ENCODE results near the gene AUTS2. TPM values are rescaled to one million over a fixed set of nuclear protein-coding genes. Genes with fewer than 3 reads are reported as not detected.

Gene AUTS2
- polyA plus RNA-seq, 1 donor (not counting 4 experiments of a cell fraction or from before 2014, with no cell fraction given) = 4.7 TPM

DNA sequence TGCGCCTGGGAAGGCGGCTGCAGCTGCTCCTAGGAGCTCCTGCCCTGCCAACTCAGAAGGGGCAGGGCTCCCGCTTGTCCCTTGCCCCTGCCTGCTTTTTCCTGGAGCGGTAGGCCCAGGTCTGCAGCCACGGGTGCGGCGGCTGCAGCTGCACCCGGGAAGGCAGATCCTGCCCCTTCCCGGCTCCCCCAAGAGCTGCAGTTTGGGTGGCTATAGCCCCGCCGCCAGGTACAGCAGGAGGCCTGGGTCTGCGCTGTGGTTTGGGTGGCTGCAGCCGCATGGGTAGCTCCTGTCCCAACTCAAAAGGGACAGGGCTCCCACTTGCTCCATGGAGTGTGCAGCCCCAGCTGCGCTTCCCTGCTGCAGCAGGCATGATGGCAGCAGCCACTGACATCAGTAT, 6.5 kb upstream of the AUTS2 start:
- no peaks in the 10 kb centered on the region for H4K20me1 ChIP-seq (ENCODE audit: control insufficient read depth, extremely low read depth, insufficient read depth, low read length)
- DNase-seq (ENCODE audit: low read depth, low spot score) (no peak), FAIRE-seq (no peak)
- H3K4me1 ChIP-seq (ENCODE audit: control insufficient read depth, extremely low read depth, insufficient read depth, low read length) = no peaks in the 10 kb centered on the region
- H3K27ac ChIP-seq (ENCODE audit: control insufficient read depth, insufficient read depth, low read length) = no peak overlapping the region
- H3K27me3 ChIP-seq (ENCODE audit: control insufficient read depth, extremely low read depth, insufficient read depth, low read length) = peaks cover 9% of the 10 kb centered on the region
- H3K9ac ChIP-seq (ENCODE audit: control insufficient read depth, extremely low read depth, insufficient read depth, low read length) = no peak overlapping the region
- H2AFZ ChIP-seq (ENCODE audit: control insufficient read depth, low read length) = no peak overlapping the region
- H3K36me3 ChIP-seq (ENCODE audit: control insufficient read depth in 2 of 2, extremely low read depth in 1 of 2, insufficient read depth in 2 of 2, low read length in 2 of 2) = no peaks in the 10 kb centered on the region
- H3K9me3 ChIP-seq (ENCODE audit: control insufficient read depth, low read depth, low read length) = no peaks in the 10 kb centered on the region
- no peaks in the 10 kb centered on the region for H3K9me1 ChIP-seq (ENCODE audit: control insufficient read depth, extremely low read depth, insufficient read depth, low read length)
- no peaks in the 10 kb centered on the region for H3K79me2 ChIP-seq (ENCODE audit: control insufficient read depth, insufficient read depth, low read length)
- H3K4me3 ChIP-seq (ENCODE audit: control insufficient read depth in 2 of 3, extremely low read depth in 1 of 3, insufficient read depth in 2 of 3, low read depth in 1 of 3, low read length in 3 of 3) = no peak overlapping the region
- TF ChIP-seq EZH2 (IDR thresholded peaks at IDR 0.05; ENCODE audit: low read length) (no peak), CTCF (optimal IDR thresholded peaks at IDR 0.05 in 1 of 3, IDR thresholded peaks at IDR 0.05 in 1 of 3, conservative IDR thresholded peaks at IDR 0.05 in 1 of 3; ENCODE audit: extremely low read depth in 1 of 3, insufficient read depth in 2 of 3, low read length in 3 of 3) (no peak)
- no peak overlapping the region for H3K4me2 ChIP-seq (ENCODE audit: control insufficient read depth, extremely low read depth, insufficient read depth, low read depth, low read length)
- dilution Hi-C loops (cut with MboI; ENCODE audit: extremely low pct_ligation_motif_present, low sequenced_read_pairs) = no loop called here

GRCh38 chr7:69593511-69593910, 4.8 kb upstream of the AUTS2 start:
- no peaks in the 10 kb centered on the region for H3K9me3 ChIP-seq (ENCODE audit: control insufficient read depth, low read depth, low read length)
- no peak overlapping the region for H2AFZ ChIP-seq (ENCODE audit: control insufficient read depth, low read length)
- no peak overlapping the region for H3K27ac ChIP-seq (ENCODE audit: control insufficient read depth, insufficient read depth, low read length)
- no peak overlapping the region for H3K4me3 ChIP-seq (ENCODE audit: control insufficient read depth in 2 of 3, extremely low read depth in 1 of 3, insufficient read depth in 2 of 3, low read depth in 1 of 3, low read length in 3 of 3)
- dilution Hi-C loops (cut with MboI; ENCODE audit: extremely low pct_ligation_motif_present, low sequenced_read_pairs) = no loop called here
- no peak for TF ChIP-seq CTCF (optimal IDR thresholded peaks at IDR 0.05 in 1 of 3, IDR thresholded peaks at IDR 0.05 in 1 of 3, conservative IDR thresholded peaks at IDR 0.05 in 1 of 3; ENCODE audit: extremely low read depth in 1 of 3, insufficient read depth in 2 of 3, low read length in 3 of 3)
- TF ChIP-seq EZH2 (IDR thresholded peaks at IDR 0.05; ENCODE audit: low read length) = no peak
- peaks cover 5% of the 10 kb centered on the region for H3K4me1 ChIP-seq (ENCODE audit: control insufficient read depth, extremely low read depth, insufficient read depth, low read length)
- no peak for FAIRE-seq
- DNase-seq (ENCODE audit: low read depth, low spot score) = no peak
- H3K9ac ChIP-seq (ENCODE audit: control insufficient read depth, extremely low read depth, insufficient read depth, low read length) = no peak overlapping the region
- no peak overlapping the region for H3K4me2 ChIP-seq (ENCODE audit: control insufficient read depth, extremely low read depth, insufficient read depth, low read depth, low read length)
- H4K20me1 ChIP-seq (ENCODE audit: control insufficient read depth, extremely low read depth, insufficient read depth, low read length) = no peaks in the 10 kb centered on the region
- no peaks in the 10 kb centered on the region for H3K36me3 ChIP-seq (ENCODE audit: control insufficient read depth in 2 of 2, extremely low read depth in 1 of 2, insufficient read depth in 2 of 2, low read length in 2 of 2)
- H3K9me1 ChIP-seq (ENCODE audit: control insufficient read depth, extremely low read depth, insufficient read depth, low read length) = no peaks in the 10 kb centered on the region
- H3K79me2 ChIP-seq (ENCODE audit: control insufficient read depth, insufficient read depth, low read length) = no peaks in the 10 kb centered on the region
- H3K27me3 ChIP-seq (ENCODE audit: control insufficient read depth, extremely low read depth, insufficient read depth, low read length) = peaks cover 18% of the 10 kb centered on the region
